GM21737 (cell line): ENCODE measurements around the gene SLC6A5.

Experiments
- ATAC-seq: cut with Tn5 transposase; IDR thresholded peaks from one replicate; pipeline ENCODE4 v1.9.1; 2021; ENCODE audit warnings: mild to moderate bottlenecking, moderate library complexity; ENCODE audit not compliant: unreplicated experiment

Gene SLC6A5

DNA sequence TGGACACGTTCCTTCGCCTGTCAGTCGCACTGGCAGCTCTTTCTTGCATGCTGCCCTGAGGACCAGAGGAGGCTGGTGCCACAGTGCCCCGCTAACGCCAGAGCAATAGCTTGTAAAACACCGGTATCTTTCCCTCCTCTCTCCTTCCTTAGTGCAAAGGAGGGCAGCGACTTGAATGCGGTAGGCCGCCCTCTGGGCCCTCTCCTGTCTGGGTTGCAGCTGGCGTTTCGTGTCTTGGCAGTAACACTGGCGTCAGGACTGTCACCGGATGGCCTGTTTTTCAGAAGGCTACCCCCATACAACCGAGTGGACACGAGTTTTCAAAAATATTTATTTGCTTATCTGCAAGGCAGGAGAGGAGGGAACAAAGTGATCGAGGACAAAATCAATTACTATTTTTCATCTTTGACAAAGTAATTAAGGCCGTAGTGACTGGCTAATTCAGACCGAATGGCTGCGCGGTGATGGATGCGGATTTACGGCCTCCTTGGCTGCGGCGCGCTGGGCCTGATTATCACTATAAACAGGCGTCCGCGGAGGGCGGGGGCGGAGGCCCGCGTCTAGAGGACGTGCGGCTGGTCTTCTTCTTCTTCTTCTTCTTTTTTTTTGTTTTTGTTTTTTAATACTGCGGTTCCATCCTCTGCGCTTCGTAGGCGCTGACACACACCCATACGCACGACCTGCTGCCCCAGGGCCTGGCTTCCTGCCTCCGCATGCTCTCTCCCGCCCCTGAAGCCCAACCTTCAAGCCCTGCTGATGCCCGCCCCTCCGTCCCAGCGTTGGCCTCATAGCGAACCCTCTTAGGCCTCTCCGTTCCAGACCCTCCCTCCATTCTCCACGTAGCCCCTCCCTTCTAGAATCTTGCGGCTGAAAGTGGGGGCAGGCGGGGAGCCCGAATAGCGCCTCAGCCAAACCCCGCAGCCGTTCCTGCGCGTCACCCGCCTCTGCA, 2.9 kb upstream of the SLC6A5 start:
- ATAC-seq, result no peak

DNA sequence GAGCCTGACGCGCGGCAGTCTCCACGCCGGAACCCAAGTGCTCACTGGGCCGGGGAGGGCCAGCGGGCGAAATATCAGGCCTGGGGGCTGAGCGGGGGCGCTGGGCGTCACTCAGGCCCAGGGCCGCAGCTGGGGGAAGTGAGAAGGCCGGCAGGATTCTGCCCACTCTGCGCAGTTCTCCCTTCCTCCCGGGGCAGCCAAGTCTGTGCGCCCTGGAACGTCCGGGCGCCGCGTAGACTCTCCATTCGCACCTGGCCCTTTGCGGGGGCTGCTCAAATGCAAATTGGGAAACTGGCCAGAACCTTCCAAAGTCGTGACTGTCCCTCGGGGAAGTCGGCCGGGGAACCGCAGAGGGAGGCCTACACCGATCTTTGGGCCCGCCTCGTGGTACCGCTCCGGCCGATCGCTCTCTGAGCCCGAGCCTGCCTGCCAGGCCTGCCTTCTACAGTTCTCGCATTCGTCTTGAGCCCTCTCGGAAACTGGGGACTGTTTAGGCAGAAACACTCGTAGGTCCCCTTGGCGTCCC, 2.2 kb upstream of the SLC6A5 start:
- no peak for ATAC-seq

DNA sequence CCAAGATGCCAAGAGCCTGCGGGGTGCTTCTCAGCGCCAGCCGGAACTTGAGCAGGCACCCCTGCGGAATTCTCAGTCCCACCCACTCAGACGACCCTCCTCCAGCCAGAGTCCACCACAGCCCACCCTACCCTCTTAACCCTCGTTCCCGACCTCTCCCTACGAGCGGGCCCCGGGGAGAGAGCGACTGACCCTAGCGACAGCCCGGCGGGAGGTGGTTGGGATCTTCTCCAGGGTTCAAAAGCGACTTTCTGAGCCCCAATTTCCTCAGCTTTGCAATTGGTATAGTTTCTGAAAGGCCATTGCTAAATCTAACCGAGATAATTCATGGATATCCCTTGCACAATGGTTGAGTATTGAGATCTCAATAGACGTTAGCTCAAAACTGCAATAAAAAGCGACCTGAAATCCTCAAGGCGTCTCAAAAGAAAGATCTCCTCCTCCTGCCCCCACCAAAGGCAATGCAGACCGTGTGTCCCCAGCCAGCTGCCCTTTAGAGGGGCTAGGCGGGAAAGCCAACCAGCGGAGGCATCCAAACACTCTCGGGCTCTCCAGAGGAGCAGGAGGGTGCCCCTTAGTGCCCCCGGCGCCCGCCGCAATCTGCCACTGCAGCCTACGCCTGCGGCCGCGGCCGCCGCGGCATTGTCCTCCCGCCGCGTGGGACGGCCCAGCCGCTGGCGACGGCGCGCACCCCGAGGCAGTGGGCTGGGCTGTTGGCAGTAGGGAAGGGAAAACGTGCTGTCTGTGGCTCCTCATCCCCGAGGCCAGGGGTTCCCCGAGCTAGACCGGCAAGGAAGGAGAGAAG, 1.5 kb upstream of the SLC6A5 start:
- ATAC-seq, result no peak

DNA sequence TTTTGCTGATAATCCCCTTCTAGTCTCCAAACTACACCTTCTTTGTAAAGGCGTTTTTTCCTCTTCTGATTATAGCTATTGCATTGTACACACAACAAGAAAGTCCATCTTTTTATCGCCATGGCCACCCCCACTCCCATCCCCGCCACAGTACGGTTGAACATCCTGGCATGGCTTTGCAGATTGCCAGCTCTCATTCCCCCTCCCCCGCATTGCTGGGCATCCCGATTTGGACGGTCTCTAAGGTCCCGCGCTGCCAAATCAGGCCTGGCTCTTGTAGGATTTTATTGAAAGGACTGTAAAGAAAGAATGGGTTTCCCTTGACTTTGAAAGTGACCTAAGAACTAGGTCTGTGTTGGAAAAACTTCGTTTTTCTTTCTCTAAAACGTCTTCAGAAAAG, 916 bp upstream of the SLC6A5 start:
- no peak for ATAC-seq

DNA sequence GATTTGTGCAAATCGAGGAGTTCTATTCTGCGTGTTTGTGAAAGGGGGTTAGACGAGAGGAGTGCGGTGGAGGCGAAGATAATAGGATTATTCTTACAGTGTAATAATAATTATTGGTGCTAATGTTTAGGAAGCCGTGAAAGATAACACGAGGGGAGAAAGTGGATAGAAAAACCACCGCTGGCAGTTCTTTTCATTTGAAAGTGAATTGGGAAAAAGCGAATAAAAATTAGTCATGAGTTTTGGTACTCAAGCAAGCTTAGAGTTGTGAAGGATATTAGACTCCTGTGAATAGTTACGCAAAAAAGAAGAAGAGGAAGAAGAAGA, 575 bp downstream of the SLC6A5 start:
- ATAC-seq, result no peak

DNA sequence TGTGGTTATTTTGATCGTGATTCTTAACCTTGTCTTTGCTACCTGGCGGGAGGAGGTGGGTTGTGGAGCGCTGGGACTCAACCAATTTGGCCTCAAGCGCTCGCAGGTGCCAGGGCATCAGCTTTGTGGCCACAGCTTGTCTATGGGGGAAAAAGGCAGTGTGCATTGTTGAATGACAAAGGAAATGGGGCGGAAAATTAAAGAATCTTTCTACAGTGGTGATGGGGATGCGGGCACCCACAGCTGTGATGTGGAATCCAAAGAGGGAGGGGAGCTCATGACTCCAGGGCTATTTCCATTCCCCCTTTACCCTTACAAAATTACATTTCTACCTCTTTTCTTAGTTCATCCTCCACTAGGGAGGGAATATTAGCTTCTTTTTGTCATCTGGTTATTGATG, 1.1 kb downstream of the SLC6A5 start:
- ATAC-seq, result no peak

DNA sequence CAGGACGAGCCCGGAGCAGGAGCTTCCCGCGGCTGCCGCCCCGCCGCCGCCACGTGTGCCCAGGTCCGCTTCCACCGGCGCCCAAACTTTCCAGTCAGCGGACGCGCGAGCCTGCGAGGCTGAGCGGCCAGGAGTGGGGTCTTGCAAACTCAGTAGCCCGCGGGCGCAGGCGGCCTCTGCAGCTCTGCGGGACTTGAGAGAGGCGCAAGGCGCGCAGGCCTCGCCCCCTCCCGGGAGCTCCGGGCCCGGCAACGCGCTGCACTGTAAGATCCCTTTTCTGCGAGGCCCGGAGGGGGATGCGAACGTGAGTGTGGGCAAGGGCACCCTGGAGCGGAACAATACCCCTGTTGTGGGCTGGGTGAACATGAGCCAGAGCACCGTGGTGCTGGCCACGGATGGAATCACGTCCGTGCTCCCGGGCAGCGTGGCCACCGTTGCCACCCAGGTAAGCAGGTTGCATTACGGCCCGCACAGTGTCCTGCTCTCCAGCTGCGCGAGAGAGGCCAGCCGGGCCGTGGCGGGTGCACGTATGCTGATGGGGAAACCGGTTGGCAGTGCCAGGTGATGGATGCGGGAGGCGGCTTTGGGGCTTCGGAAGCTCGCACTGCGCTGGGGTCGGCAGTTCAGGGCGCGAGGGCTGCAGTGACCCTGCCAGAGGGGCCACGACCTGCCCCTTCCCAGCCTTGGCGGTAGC, 2.0 kb downstream of the SLC6A5 start:
- ATAC-seq, result no peak

DNA sequence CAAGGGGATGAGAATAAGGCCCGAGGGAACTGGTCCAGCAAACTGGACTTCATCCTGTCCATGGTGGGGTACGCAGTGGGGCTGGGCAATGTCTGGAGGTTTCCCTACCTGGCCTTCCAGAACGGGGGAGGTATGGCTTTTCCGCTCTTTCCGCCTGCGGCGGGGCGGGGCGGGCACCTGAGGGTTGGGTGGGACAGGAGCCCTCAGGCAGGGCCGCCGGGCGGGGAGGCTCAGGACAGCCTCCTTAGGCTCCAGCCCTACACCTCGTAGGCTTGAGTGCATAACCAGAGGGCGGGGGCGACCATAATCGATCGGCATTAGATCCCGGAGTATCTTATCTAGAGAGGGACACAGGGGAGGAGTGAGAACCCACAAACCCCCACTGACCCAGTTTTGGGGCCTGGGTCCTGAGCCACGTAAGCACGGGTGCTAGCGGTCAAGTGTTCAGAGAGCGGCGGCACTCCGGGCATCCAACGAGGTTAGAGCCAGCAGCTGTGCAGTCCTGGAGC, 4.9 kb downstream of the SLC6A5 start:
- ATAC-seq, result no peak

DNA sequence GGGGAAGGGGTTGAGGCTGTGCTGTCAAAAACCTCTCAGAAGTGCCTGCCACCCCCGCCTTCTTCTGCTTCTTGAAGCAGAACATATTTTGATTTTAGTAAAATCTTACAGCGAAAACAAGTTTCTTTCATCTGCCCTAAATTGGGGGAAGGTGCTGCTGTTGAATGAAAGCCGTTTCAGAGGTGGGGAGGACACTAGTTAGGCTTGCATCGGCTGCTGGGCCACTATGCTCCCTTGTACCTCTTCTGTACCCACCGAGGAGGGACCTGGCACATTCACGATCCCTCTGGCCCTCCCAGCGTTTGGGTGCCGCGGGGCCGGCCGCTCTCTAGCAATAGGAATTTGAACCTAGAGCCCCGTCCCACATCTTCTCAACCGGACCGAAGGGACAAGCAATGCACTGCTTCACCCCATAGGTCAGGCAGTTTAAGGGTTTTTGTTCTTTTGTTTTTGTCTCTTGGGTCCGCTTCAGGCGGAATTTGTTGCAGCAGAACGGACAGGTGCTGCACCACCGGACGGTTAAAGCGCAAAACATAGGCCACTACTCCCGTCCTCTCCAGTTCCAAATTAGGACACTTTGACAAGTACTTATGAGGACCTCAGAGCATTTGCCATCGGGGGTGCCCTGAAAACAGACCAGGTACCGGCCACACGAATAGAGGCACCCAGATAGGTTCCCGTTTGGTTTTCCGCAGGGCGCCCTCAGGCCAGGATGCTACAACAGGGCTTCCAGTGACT, 5.6 kb downstream of the SLC6A5 start:
- no peak for ATAC-seq

DNA sequence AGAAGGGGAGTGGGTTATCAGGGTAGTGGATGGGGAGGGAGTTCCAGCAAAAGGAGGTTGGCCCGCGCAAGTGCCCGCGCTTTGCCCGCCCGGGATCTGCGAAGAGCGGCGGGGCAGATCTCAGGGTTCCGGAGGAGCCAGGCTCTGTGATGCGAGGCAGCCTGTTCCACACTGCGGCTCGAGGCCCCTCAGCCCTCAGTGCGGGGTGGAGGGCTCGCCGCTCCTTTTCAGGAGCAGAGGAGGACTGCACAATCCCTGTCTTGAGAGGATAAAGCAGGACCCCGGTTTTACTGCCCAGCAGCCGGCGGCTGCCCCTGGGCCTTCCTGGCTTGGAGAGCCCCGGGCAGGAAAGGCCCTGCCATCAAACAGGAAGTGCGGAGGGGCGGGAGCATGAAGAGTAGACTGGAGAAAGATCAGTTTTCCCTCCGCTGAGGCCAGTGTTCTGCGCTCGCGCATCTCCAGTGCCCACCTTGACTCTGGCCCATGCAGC, 6.2 kb downstream of the SLC6A5 start:
- no peak for ATAC-seq

DNA sequence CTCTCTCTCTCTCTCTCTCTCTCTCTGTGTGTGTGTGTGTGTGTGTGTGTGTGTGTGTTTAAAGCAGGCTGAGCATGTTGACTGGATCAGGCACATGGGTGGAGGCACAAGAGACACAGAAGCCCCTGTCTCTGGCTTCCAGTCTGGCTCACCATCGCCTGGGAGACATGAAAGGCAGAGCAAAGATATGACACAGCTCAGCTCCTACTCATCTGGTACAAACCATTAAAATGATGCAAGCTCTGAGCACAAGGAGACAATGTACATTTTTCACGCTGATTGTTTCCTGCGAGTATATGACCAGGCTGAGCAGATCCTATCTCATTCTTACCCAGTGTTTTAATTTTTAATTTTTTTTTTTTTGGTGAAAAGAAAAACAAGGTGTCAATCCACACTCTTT, 9.5 kb downstream of the SLC6A5 start:
- ATAC-seq, result no peak

DNA sequence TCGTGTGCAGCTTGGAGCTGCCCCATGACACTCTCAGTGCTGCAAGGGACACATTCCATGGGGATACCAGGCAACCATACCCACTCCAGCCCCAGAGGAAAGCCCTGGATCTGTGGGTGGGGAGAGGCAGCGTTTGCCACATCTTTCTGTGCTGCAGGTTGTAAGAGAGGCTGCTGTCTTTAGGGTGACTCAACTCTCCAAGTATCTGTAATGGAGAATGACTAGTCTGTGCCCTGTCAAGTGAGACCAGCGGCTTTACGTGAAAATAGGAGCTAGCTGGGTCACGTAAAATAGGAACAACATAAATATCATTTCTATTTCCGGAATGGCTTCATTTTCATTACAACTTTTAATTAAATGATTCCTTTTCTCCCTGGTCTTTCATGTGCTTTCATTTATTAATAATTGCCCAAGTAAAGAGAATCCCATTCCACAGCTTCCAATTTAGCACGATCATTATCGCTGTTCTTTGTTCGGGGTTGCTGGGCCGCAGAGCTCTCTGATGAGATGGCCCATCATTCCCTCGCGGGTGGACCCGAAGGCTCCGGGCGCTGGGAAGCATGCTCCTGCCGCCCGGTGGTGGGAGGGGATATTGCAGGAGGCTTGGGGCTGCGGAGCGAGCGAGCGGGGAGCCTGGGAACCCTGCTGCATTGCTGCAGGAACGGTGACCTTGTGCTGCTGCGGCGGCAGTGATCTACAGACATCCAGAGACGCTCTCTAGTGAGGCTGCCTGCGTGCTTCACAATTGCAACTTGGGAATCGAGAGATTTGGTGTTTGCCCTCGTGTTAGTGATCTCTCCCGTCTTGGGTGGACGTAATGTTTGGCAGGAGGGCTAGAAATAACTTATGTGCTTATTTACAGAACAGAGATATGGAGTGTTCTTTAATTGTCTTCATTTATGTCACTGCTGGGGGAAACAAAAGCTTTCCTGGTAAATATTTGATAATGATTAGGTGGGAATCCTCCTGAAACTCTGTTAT, 10.6 kb downstream of the SLC6A5 start:
- ATAC-seq, result peak; percentile 94

DNA sequence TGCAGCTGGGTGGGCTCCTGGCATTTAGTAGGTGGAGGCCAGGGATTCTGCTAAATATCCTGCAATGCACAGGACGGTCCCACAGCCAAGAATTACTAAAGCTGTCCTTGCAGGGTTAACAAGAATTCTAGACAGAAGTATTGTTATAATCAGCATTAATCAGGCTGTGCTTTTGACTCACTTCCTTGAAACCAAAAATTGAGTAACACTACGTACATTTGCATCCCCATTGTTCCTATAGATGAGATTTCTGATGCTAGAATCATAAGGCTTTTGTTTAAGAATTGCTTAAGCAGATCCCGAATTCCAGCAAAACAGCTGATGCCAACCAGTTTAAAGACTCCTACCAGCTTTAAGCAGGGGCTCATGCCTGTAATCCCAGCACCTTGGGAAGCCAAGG, 11.4 kb downstream of the SLC6A5 start:
- ATAC-seq, result no peak

DNA sequence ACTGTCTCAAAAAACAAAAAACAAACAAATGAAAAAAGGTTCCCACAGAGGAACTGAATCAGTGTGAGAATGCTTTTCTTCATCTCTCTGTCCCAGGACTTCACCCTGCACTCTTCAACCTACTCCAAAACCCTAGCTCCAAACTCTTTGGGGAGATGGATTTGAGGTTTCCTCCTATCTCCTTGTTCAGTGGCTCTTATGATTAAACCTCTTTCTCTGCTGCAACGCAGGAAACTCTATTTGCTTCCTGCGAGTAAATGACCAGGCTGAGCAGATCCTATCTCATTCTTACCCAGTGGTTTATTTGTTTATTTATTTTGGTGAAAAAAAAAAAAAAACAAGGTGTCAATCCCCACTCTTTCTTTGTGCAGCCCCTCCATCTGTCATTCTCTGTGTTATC, 12.0 kb downstream of the SLC6A5 start:
- ATAC-seq, result no peak

DNA sequence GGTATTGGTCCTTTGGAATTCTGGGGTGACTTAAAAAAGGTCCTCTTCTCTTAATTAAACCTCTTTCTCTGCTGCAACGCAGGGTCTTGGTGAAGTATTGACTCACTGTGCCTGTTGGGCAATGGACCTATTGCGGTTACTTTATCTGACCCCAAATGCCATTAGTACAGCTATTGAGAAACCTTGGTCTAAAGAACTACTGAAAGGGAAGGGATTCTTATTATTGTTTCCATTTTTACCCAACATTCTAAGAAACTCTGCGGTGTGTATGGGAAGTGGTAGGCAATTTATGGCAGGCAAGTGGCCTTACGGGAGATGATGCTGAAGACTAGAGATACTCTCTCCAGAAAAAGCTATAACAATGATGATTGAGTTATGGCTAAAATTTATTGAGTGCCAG, 12.5 kb downstream of the SLC6A5 start:
- no peak for ATAC-seq

DNA sequence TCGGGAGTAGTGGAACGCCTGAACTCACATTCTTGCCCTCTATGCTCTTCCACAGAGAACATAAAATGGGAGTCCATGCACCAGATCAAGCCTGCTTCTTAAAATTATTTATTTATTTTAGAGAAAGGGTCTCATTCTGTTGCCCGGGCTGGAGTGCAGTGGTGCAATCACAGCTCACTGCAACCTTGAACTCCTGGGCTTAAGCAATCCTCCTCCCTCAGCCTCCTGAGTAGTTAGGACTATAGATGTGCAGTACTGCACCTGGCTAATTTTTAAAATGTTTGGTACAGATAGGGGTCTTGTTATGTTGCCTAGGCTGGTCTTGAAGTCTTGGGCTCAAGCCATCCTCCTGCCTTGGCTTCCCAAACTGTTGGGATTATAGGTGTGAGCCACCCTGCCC, 13.0 kb downstream of the SLC6A5 start:
- ATAC-seq, result no peak

DNA sequence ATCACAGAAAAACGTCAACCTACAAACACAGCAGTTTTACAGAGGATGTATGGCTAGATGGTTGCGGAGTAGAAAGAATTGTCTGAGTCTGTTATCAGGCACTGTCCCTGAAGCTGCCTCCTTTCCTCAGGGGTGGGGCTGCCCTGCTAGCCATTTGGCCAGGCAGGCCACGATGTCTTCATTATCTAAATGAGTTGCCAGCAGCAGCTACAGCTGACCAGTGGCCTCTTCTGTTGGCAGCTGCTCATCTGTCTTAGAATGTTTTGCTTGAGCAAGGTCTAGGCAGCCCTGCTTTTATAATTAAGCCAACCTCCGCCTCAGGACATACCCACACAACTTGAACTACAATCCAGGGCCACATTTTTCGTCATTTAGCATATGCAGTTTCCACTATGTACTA, 17.5 kb downstream of the SLC6A5 start:
- no peak for ATAC-seq

DNA sequence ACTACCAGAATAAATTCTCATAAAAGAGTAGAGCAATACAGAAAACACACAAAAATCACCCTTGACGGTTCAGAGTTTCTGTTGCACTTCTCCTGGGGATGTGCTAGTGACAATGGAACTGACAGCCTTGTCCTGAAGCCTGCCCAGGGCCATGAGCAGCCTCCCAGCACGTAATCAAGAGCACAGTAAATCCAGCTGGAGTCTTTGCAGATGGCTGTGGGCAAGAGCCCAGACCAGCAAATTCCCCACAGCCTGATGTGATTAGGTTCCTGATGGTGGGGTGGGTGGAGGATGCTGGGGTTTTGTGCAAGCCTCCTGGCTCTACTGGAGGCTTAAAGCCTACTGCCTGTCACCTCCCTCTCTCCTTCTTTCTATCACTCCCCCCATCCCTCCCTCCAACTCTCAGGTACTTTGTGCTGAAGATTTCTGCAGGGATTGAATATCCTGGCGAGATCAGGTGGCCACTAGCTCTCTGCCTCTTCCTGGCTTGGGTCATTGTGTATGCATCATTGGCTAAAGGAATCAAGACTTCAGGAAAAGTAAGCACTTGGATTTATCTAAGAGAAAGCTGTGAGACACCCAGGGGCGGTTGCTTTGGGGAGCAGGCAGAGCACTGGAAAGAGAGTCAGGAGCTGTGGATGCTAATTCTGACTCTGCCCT, 18.1 kb downstream of the SLC6A5 start:
- no peak for ATAC-seq

DNA sequence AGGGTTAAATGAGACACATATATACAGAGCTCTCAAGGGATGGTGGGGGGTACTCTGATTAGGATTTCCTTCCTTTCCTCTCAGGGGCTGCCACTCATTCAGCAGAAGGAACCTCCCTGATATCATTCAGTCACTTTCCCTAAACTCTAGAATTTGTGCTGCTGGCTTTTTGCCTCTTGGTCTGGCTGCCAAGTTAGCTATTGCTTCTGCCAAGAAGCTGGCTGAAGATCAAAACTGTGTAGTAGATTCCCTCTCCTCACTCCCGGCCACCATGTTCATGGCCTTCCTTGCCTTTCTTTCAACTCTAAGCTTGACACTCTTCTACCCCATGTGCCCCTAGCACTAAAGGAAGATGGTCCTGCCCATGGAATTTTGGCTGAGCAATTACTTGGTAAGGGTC, 18.7 kb downstream of the SLC6A5 start:
- no peak for ATAC-seq
